NK-92 treated with Interleukin-12 subunit alpha and Interleukin-12 subunit beta, amount 100 ng/mL, for 24 hours (cell line): Measurements from ENCODE around the gene FUT6.
"Not testable (repeated sequence)": the region's sequence is repeated elsewhere in the genome, so short reads cannot be mapped to it uniquely, and the experiment has no call there.

Experiments
- DNase-seq: peaks from one replicate; lab custom pipeline; 2025; lab: John Stamatoyannopoulos, UW

The FUT6 gene

GRCh38 chr19:5839065-5840017 is at the start of gene FUT6:
FUT6 (minus strand) TSS chr19:5839702; CDS start chr19:5832567, 7,135 bp downstream.
- DNase-seq, result no peak

GRCh38 chr19:5884065-5884811 is 44.7 kb upstream of the FUT6 start:
- not testable (repeated sequence) for DNase-seq

- DNase-seq, result not testable (repeated sequence)
Observed at GRCh38 chr19:5883157-5883873, 43.8 kb upstream of the FUT6 start.

- no peak for DNase-seq
Observed at GRCh38 chr19:5882421-5882968, 43.0 kb upstream of the FUT6 start.

GRCh38 chr19:5881543-5882299 is 42.2 kb upstream of the FUT6 start:
- no peak for DNase-seq

GRCh38 chr19:5880604-5881078 is 41.1 kb upstream of the FUT6 start:
- no peak for DNase-seq

GRCh38 chr19:5880196-5880595 is 40.7 kb upstream of the FUT6 start:
- DNase-seq, result no peak

- DNase-seq, result no peak
Observed at GRCh38 chr19:5877882-5878281, 38.4 kb upstream of the FUT6 start.

- DNase-seq, result no peak
Observed at GRCh38 chr19:5877427-5877826, 37.9 kb upstream of the FUT6 start.

GRCh38 chr19:5874496-5874895 is 35.0 kb upstream of the FUT6 start:
- not testable (repeated sequence) for DNase-seq

GRCh38 chr19:5873617-5874199 is 34.2 kb upstream of the FUT6 start:
- DNase-seq, result no peak

- no peak for DNase-seq
Observed at GRCh38 chr19:5870986-5871394, 31.5 kb upstream of the FUT6 start.

GRCh38 chr19:5867201-5868136 is 28.0 kb upstream of the FUT6 start:
- DNase-seq, result no peak

- no peak for DNase-seq
Observed at GRCh38 chr19:5865772-5866171, 26.3 kb upstream of the FUT6 start.

- DNase-seq, result no peak
Observed at GRCh38 chr19:5864725-5865486, 25.4 kb upstream of the FUT6 start.

GRCh38 chr19:5864013-5864720 is 24.7 kb upstream of the FUT6 start:
- DNase-seq, result no peak

- no peak for DNase-seq
Observed at GRCh38 chr19:5863030-5863665, 23.6 kb upstream of the FUT6 start.
